Measurements from ENCODE around the gene CDK11B. TPM values are rescaled to one million over a fixed set of nuclear protein-coding genes. Genes with fewer than 3 reads are reported as not detected.
"Not testable (repeated sequence)": the region's sequence is repeated elsewhere in the genome, so short reads cannot be mapped to it uniquely, and the experiment has no call there.

The CDK11B gene
- 10 to 100 TPM; 17.7 to 19.1 TPM for total RNA-seq

GRCh38 chr1:1658583-1659549 lies at the start of gene CDK11B:
CDK11B (minus strand) TSS chr1:1659004; CDS start chr1:1657485, 1,519 bp downstream.
- peak; percentile 51 for TF ChIP-seq CTCF (IDR thresholded peaks at IDR 0.05)
- H3K9me3 ChIP-seq; H3K27me3 ChIP-seq (replicated peaks; ENCODE audit: insufficient read depth); H3K4me1 ChIP-seq (ENCODE audit: control insufficient read depth in 1 of 2, low read depth in 2 of 2): not testable (repeated sequence)
- ATAC-seq (ENCODE audit: insufficient number of reproducible peaks, low FRiP score, low read depth) (peak; percentile 83), DNase-seq (ENCODE audit: low spot score) (peak; percentile 46)
- peaks cover 25% of the 10 kb centered on the region for H3K36me3 ChIP-seq
- H3K4me3 ChIP-seq: peak within 1 kb of the TSS; percentile 73
- peak within 1 kb of the TSS; percentile 92 to 100 for H3K27ac ChIP-seq

GRCh38 chr1:1707897-1708296 lies 49.1 kb upstream of the CDK11B start:
- not testable (repeated sequence) for ATAC-seq (ENCODE audit: insufficient number of reproducible peaks, low FRiP score, low read depth)

GRCh38 chr1:1707241-1707640 lies 48.4 kb upstream of the CDK11B start:
- H3K27me3 ChIP-seq (replicated peaks; ENCODE audit: insufficient read depth); H3K9me3 ChIP-seq; H3K27ac ChIP-seq; DNase-seq (ENCODE audit: low spot score); H3K4me1 ChIP-seq (ENCODE audit: control insufficient read depth in 1 of 2, low read depth in 2 of 2); H3K36me3 ChIP-seq; H3K4me3 ChIP-seq; ATAC-seq (ENCODE audit: insufficient number of reproducible peaks, low FRiP score, low read depth): not testable (repeated sequence)

More at GRCh38 chr1:1707897-1708296, 49.1 kb upstream of the CDK11B start:
- H3K27ac ChIP-seq; H3K4me3 ChIP-seq; H3K9me3 ChIP-seq; H3K36me3 ChIP-seq; DNase-seq (ENCODE audit: low spot score); H3K27me3 ChIP-seq (replicated peaks; ENCODE audit: insufficient read depth); H3K4me1 ChIP-seq (ENCODE audit: control insufficient read depth in 1 of 2, low read depth in 2 of 2): not testable (repeated sequence)

- DNase-seq (ENCODE audit: low spot score); ATAC-seq (ENCODE audit: insufficient number of reproducible peaks, low FRiP score, low read depth); H3K4me3 ChIP-seq; H3K9me3 ChIP-seq; H3K4me1 ChIP-seq (ENCODE audit: control insufficient read depth in 1 of 2, low read depth in 2 of 2); H3K27ac ChIP-seq; H3K36me3 ChIP-seq; H3K27me3 ChIP-seq (replicated peaks; ENCODE audit: insufficient read depth): not testable (repeated sequence)
Measured at GRCh38 chr1:1705623-1706022, 46.8 kb upstream of the CDK11B start.

- not testable (repeated sequence) for ATAC-seq (ENCODE audit: insufficient number of reproducible peaks, low FRiP score, low read depth); H3K36me3 ChIP-seq; H3K9me3 ChIP-seq; DNase-seq (ENCODE audit: low spot score); H3K27ac ChIP-seq; H3K27me3 ChIP-seq (replicated peaks; ENCODE audit: insufficient read depth); H3K4me3 ChIP-seq; H3K4me1 ChIP-seq (ENCODE audit: control insufficient read depth in 1 of 2, low read depth in 2 of 2)
Measured at GRCh38 chr1:1704284-1704957, 45.6 kb upstream of the CDK11B start.

- DNase-seq (ENCODE audit: low spot score) (no peak), ATAC-seq (ENCODE audit: insufficient number of reproducible peaks, low FRiP score, low read depth) (no peak)
- H3K27ac ChIP-seq: no peak overlapping the region
- no peaks in the 10 kb centered on the region for H3K27me3 ChIP-seq (replicated peaks; ENCODE audit: insufficient read depth)
- no peaks in the 10 kb centered on the region for H3K4me1 ChIP-seq (ENCODE audit: control insufficient read depth in 1 of 2, low read depth in 2 of 2)
- H3K36me3 ChIP-seq: peaks cover 3% of the 10 kb centered on the region
- H3K9me3 ChIP-seq: no peaks in the 10 kb centered on the region
- no peak for TF ChIP-seq CTCF (IDR thresholded peaks at IDR 0.05)
- no peak overlapping the region for H3K4me3 ChIP-seq
Measured at GRCh38 chr1:1703796-1704195, 45.0 kb upstream of the CDK11B start.

- DNase-seq (ENCODE audit: low spot score); H3K4me1 ChIP-seq (ENCODE audit: control insufficient read depth in 1 of 2, low read depth in 2 of 2); H3K9me3 ChIP-seq; H3K36me3 ChIP-seq; H3K4me3 ChIP-seq; H3K27me3 ChIP-seq (replicated peaks; ENCODE audit: insufficient read depth); ATAC-seq (ENCODE audit: insufficient number of reproducible peaks, low FRiP score, low read depth); H3K27ac ChIP-seq: not testable (repeated sequence)
Measured at GRCh38 chr1:1702506-1702905, 43.7 kb upstream of the CDK11B start.

GRCh38 chr1:1700557-1700956 lies 41.8 kb upstream of the CDK11B start:
- ATAC-seq (ENCODE audit: insufficient number of reproducible peaks, low FRiP score, low read depth): not testable (repeated sequence)

GRCh38 chr1:1700067-1700466 lies 41.3 kb upstream of the CDK11B start:
- not testable (repeated sequence) for DNase-seq (ENCODE audit: low spot score); H3K27me3 ChIP-seq (replicated peaks; ENCODE audit: insufficient read depth); H3K9me3 ChIP-seq; H3K4me3 ChIP-seq; ATAC-seq (ENCODE audit: insufficient number of reproducible peaks, low FRiP score, low read depth); H3K27ac ChIP-seq; H3K4me1 ChIP-seq (ENCODE audit: control insufficient read depth in 1 of 2, low read depth in 2 of 2); H3K36me3 ChIP-seq

More at GRCh38 chr1:1700557-1700956, 41.8 kb upstream of the CDK11B start:
- not testable (repeated sequence) for DNase-seq (ENCODE audit: low spot score); H3K27me3 ChIP-seq (replicated peaks; ENCODE audit: insufficient read depth); H3K9me3 ChIP-seq; H3K36me3 ChIP-seq; H3K27ac ChIP-seq; H3K4me1 ChIP-seq (ENCODE audit: control insufficient read depth in 1 of 2, low read depth in 2 of 2); H3K4me3 ChIP-seq

- H3K4me3 ChIP-seq; H3K36me3 ChIP-seq; H3K9me3 ChIP-seq; H3K27me3 ChIP-seq (replicated peaks; ENCODE audit: insufficient read depth); ATAC-seq (ENCODE audit: insufficient number of reproducible peaks, low FRiP score, low read depth); H3K4me1 ChIP-seq (ENCODE audit: control insufficient read depth in 1 of 2, low read depth in 2 of 2); H3K27ac ChIP-seq; DNase-seq (ENCODE audit: low spot score): not testable (repeated sequence)
Measured at GRCh38 chr1:1699061-1699460, 40.3 kb upstream of the CDK11B start.

All from thoracic aorta (tissue), 2 donors.